GM12878 (cell line): ENCODE measurements around the gene RPS6KA2. TPM values are rescaled to one million over a fixed set of nuclear protein-coding genes. Genes with fewer than 3 reads are reported as not detected.

Experiments used
- ATAC-seq: fragments of 200-7000 bp; cut with Tn5 transposase; 3 replicates; pipeline ENCODE4 v1.9.1; 2020; ENCODE audit warnings: mild to moderate bottlenecking, moderate library complexity
- BruUV-seq: library from RNA; stranded (reverse); fragments of 400-500 nt; replicated peaks from 2 replicates; lab custom pipeline; 2021; lab: Mats Ljungman, UMichigan
- CTCF ChIA-PET: fragments of 300-600 bp; sonication (Branson Sonifier 250); formaldehyde crosslinking; extraction: SDS; loops from one replicate; lab custom pipeline; 2021; ENCODE audit warnings: inconsistent platforms; lab: Yijun Ruan, JAX
- POLR2A ChIA-PET: fragments of 350-600 bp; formaldehyde crosslinking; extraction: SDS; loops from one replicate; lab custom pipeline; 2021; ENCODE audit warnings: inconsistent platforms; lab: Charles Lee
- RAD21 ChIA-PET: fragments of 300-600 bp; sonication (Branson Sonifier 250); formaldehyde crosslinking; loops from one replicate; lab custom pipeline; 2023; ENCODE audit warnings: antibody characterized with exemption; ENCODE audit not compliant: unreplicated experiment; lab: Charles Lee
- SMC1A ChIA-PET: fragments of 300-600 bp; sonication (Branson Sonifier 250); formaldehyde crosslinking; loops from one replicate; lab custom pipeline; 2023; ENCODE audit not compliant: unreplicated experiment, uncharacterized antibody; lab: Charles Lee
- DNase-seq: peaks from one replicate; pipeline ENCODE4 v3.0.0-alpha.2; 2011; ENCODE audit warnings: low read depth, low spot score
- FAIRE-seq: peaks from 3 replicates; lab custom pipeline; 2011; peaks lifted over from hg19 to GRCh38; lab: Jason Lieb, UNC
- H2AFZ ChIP-seq: 2 replicates; pipeline ENCODE4 v1.6.0; 2011; ENCODE audit warnings: low read depth, low read length, control low read depth; ENCODE audit not compliant: control insufficient read depth
- H3K27ac ChIP-seq: 2 replicates; pipeline ENCODE4 v1.5.1; 2011; ENCODE audit warnings: control low read depth; ENCODE audit not compliant: control insufficient read depth, insufficient read depth
- H3K27me3 ChIP-seq, 2 experiments: replicated peaks in 1 of 2; 2 replicates each; pipeline versions ENCODE4 v1.6.0 to v1.6.1; 2011; ENCODE audit warnings: low read length in 1 of 2; ENCODE audit not compliant: control insufficient read depth in 2 of 2, insufficient read depth in 2 of 2
- H3K36me3 ChIP-seq, 2 experiments: 2 replicates each; pipeline ENCODE4 v1.5.1; 2011; ENCODE audit warnings: low read length in 1 of 2; ENCODE audit not compliant: control insufficient read depth in 2 of 2, insufficient read depth in 2 of 2
- H3K4me1 ChIP-seq: 2 replicates; pipeline ENCODE4 v1.6.1; 2011; ENCODE audit warnings: mild to moderate bottlenecking, low read length, moderate library complexity, mixed read lengths; ENCODE audit not compliant: control insufficient read depth, insufficient read depth
- H3K4me2 ChIP-seq: 2 replicates; pipeline ENCODE4 v1.6.0; 2011; ENCODE audit warnings: control low read depth; ENCODE audit not compliant: control insufficient read depth, insufficient read depth
- H3K4me3 ChIP-seq: fragments of 200-600 bp; sonication (generic); 2 replicates; pipeline ENCODE4 v1.5.1; 2016
- H3K79me2 ChIP-seq: 2 replicates; pipeline ENCODE4 v1.6.0; 2011; ENCODE audit warnings: low read length; ENCODE audit not compliant: control insufficient read depth, insufficient read depth
- H3K9ac ChIP-seq: 2 replicates; pipeline ENCODE4 v1.8.0; 2011; ENCODE audit warnings: low read length, control low read depth, mixed read lengths; ENCODE audit not compliant: control insufficient read depth, insufficient read depth
- H3K9me3 ChIP-seq: replicated peaks from 3 replicates; pipeline ENCODE4 v1.5.1; 2011; ENCODE audit warnings: mild to moderate bottlenecking, low read length; ENCODE audit not compliant: control insufficient read depth, insufficient read depth
- H4K20me1 ChIP-seq: 2 replicates; pipeline ENCODE4 v1.6.0; 2011; ENCODE audit not compliant: control insufficient read depth, insufficient read depth
- EP300 ChIP-seq, 2 experiments: fragments of 150-350 bp in 1 of 2; IDR thresholded peaks; 2 replicates each; pipeline ENCODE4 v1.6.1; 2011 to 2012; ENCODE audit warnings: low read depth in 2 of 2, low read length in 2 of 2, borderline replicate concordance in 1 of 2, improper control_type of control experiment in 1 of 2, inconsistent platforms in 1 of 2; ENCODE audit not compliant: control insufficient read depth in 1 of 2
- ETV6 ChIP-seq, 2 experiments: fragments of 450-650 bp in 1 of 2; IDR thresholded peaks in 1 of 2; conservative IDR thresholded peaks in 1 of 2; 2 replicates each; pipeline ENCODE4 v1.6.1; 2014; ENCODE audit warnings: antibody characterized with exemption in 1 of 2, borderline replicate concordance in 1 of 2, low read depth in 1 of 2, mild to moderate bottlenecking in 1 of 2, moderate library complexity in 1 of 2
- GATAD2B ChIP-seq: fragments of 450-650 bp; conservative IDR thresholded peaks from 2 replicates; pipeline ENCODE4 v1.6.1; 2017; ENCODE audit warnings: low read depth, mild to moderate bottlenecking, moderate library complexity
- KAT2A ChIP-seq: conservative IDR thresholded peaks from 2 replicates; pipeline ENCODE4 v1.6.1; 2011; ENCODE audit warnings: low read depth, low read length; ENCODE audit not compliant: control insufficient read depth
- MTA3 ChIP-seq: IDR thresholded peaks from 2 replicates; pipeline ENCODE4 v1.6.1; 2012; ENCODE audit warnings: low read length, inconsistent platforms, borderline replicate concordance
- NFIC ChIP-seq: IDR thresholded peaks from 2 replicates; pipeline ENCODE4 v1.6.1; 2012; ENCODE audit warnings: low read depth, mild to moderate bottlenecking, inconsistent platforms, low read length, moderate library complexity
- WGBS: methylation state at CpG from one replicate; pipeline ENCODE4 v1.1.6; 2016; ENCODE audit warnings: low lambda C conversion rate; ENCODE audit not compliant: insufficient replicate concordance, insufficient coverage; ENCODE audit errors: missing lambda C conversion rate; 5-methylcytosine and 5-hydroxymethylcytosine counted together
- in situ Hi-C: fragments of 300-500 bp; cut with MboI; formaldehyde crosslinking; loops from 9 replicates; pipeline ENCODE4 v1.14.3; 2018; ENCODE audit warnings: mixed read lengths
- intact Hi-C: fragments of 100-400 bp; cut with micrococcal nuclease; formaldehyde crosslinking; loops from one replicate; pipeline ENCODE4 v1.14.2; 2022; ENCODE audit not compliant: unreplicated experiment
- polyA plus RNA-seq, 11 experiments: library from polyadenylated mRNA; depleted of rRNA in 4 of 11; unstranded in 6 of 11; stranded (reverse) in 5 of 11; fragments of >200 nt; fragmentation: Nextera tagmentation in 4 of 11; fragmentation: Illumina TruSeq in 1 of 11; extraction: Ambion mirVana in 4 of 11; extraction: Trizol in 1 of 11; gene quantifications; 1 replicate in 1 of 11; 2 replicates in 10 of 11; pipeline versions ENCODE4 v1.2.1 to v1.2.3, GENCODE V29; 2011 to 2016; ENCODE audit warnings: inconsistent platforms in 2 of 11, missing spikeins in 2 of 11, low read depth in 1 of 11
- total RNA-seq, 4 experiments: library from RNA; depleted of rRNA in 3 of 4; stranded (reverse); fragments of >200 nt in 3 of 4; fragmentation: Illumina TruSeq in 1 of 4; extraction: Trizol in 1 of 4; gene quantifications; 2 replicates each; pipeline versions ENCODE4 v1.2.1 to v1.2.3, GENCODE V29; 2013 to 2021
- TF ChIP-seq, protein P1 (sequence below): IDR thresholded peaks from 2 replicates; pipeline ENCODE4 v1.6.1; 2012; ENCODE audit warnings: improper control_type of control experiment, low read depth, low read length; ENCODE audit not compliant: insufficient replicate concordance

Gene RPS6KA2
- total and polyA plus RNA-seq, 10 of the 15 experiments (the other 5 are each of a cell fraction or from before 2014, with no cell fraction given), result 0.02 to 1.0 (median 0.22) TPM; not detected in 1

DNA sequence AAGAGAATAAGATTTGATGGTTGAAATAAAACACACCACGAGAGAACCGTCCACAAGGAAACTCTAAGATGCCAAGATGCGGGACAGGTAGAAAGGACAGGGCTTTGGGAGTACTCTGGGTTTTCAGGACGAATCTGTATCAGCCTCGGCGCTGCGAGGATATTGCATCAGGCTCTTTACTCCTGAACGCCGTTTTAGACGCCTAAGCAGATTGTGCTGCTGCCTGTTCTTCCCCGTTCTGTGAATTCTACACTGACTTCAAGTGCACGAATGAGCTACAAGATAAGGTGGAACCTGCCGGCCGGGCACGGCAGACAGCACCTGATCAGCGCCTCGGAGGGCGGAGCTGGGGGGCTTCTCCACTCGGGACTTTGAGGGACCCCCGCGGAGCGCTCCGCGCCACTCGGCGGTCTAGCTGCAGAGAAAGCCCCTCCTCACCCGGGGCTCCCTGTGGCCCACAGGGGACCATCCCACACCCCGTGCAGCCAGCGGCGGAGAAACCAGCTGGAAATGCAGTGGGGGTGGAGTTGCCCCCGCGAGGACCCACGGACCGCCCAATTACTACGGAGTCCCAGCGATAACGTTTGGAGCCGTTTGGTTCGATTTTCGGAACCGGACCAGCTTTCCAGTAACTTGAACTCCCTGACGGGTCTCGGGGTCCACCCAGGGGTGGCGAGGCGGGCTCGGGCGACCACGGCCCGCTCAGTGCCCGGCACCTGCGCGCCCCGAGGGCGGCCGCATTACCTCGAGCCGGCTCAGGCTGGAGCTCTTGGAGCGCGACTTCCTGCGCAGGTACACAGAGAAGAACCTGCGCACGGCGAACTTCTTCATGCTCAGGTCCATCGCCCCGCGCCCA lies 646 bp downstream of the RPS6KA2 start:
- POLR2A ChIA-PET, result no interaction called here
- H3K79me2 ChIP-seq, result no peaks in the 10 kb centered on the region; the same call in 1 of the 2 replicates
- ATAC-seq (no peak), FAIRE-seq (no peak)
- H3K27me3 ChIP-seq, result peaks cover 3 to 6% of the 10 kb centered on the region in 2 experiments; a peak in 2 of 4 replicates
- 10% methylated on average over 58 of the region's 66 CpGs for WGBS
- in situ Hi-C loops, result no loop called here
- TF ChIP-seq EP300 (IDR thresholded peaks at IDR 0.05; ENCODE audit: borderline replicate concordance in 1 of 2, control insufficient read depth in 1 of 2, low read depth in 2 of 2, low read length in 2 of 2) (no peak), ETV6 (conservative IDR thresholded peaks at IDR 0.05 in 1 of 2, IDR thresholded peaks at IDR 0.05 in 1 of 2; ENCODE audit: borderline replicate concordance in 1 of 2, low read depth in 1 of 2) (no peak), GATAD2B (0 out of 2 replicates have a peak, but pooled peaks have one; percentile 58)
- TF ChIP-seq, all 136 proteins: peak for 1
- Histone ChIP-seq H3K9ac (peak overlapping the region; percentile 54; the same call in 1 of the 2 replicates), H3K36me3 (no peaks in the 10 kb centered on the region), H3K4me2 (peak overlapping the region; percentile 97), H2AFZ (peak overlapping the region; percentile 66), H4K20me1 (no peaks in the 10 kb centered on the region), H3K9me3 (no peaks in the 10 kb centered on the region), H3K4me1 (peaks cover 17% of the 10 kb centered on the region), H3K4me3 (peak overlapping the region; percentile 69; the same call in 1 of the 2 replicates), H3K27ac (no peak overlapping the region)
- ChIA-PET RAD21 (no interaction called here), SMC1A (no interaction called here), CTCF (no interaction called here)
- no peak for DNase-seq
- BruUV-seq, result no TSS peak
- intact Hi-C loops, result loop anchor here (2.0 kb wide), 1 partner anchor 38 kb away; no protein-coding TSS in a partner anchor

DNA sequence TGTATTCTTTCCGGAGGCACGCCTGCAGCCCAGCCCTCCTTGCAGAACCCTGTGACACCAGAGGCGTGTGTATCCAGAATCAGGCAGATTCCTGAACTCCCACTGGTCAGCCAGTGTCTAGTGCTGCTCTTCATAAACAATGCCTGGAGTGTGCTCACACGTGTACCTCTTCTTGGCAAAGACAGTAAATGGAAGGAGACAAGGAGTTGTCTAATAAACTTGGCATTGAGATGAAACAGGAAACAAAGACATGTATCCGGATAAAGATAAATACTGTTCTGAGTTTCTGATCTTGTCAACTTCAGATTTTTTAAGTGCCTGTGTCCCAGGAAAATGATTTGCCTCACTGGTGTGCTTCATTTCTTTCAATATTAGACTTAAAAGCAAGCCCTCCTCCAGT lies 1.7 kb downstream of the RPS6KA2 start:
- intact Hi-C loops, result no loop called here
- BruUV-seq, result no TSS peak
- ChIA-PET CTCF (no interaction called here), RAD21 (no interaction called here), SMC1A (no interaction called here), POLR2A (no interaction called here)
- DNase-seq (no peak), FAIRE-seq (no peak), ATAC-seq (no peak)
- no peaks in the 10 kb centered on the region; the same call in 1 of the 2 replicates for H3K79me2 ChIP-seq
- H3K9me3 ChIP-seq, result no peaks in the 10 kb centered on the region
- whole genome bisulfite sequencing, result 75% methylated on average over 5 of the region's 5 CpGs
- H4K20me1 ChIP-seq, result no peaks in the 10 kb centered on the region
- H3K4me1 ChIP-seq, result peaks cover 11% of the 10 kb centered on the region
- no peak overlapping the region for H3K4me2 ChIP-seq
- no peak overlapping the region for H3K9ac ChIP-seq
- H3K4me3 ChIP-seq, result no peak overlapping the region
- H3K36me3 ChIP-seq, result no peaks in the 10 kb centered on the region
- no peak overlapping the region for H3K27ac ChIP-seq
- TF ChIP-seq, protein P1, sequence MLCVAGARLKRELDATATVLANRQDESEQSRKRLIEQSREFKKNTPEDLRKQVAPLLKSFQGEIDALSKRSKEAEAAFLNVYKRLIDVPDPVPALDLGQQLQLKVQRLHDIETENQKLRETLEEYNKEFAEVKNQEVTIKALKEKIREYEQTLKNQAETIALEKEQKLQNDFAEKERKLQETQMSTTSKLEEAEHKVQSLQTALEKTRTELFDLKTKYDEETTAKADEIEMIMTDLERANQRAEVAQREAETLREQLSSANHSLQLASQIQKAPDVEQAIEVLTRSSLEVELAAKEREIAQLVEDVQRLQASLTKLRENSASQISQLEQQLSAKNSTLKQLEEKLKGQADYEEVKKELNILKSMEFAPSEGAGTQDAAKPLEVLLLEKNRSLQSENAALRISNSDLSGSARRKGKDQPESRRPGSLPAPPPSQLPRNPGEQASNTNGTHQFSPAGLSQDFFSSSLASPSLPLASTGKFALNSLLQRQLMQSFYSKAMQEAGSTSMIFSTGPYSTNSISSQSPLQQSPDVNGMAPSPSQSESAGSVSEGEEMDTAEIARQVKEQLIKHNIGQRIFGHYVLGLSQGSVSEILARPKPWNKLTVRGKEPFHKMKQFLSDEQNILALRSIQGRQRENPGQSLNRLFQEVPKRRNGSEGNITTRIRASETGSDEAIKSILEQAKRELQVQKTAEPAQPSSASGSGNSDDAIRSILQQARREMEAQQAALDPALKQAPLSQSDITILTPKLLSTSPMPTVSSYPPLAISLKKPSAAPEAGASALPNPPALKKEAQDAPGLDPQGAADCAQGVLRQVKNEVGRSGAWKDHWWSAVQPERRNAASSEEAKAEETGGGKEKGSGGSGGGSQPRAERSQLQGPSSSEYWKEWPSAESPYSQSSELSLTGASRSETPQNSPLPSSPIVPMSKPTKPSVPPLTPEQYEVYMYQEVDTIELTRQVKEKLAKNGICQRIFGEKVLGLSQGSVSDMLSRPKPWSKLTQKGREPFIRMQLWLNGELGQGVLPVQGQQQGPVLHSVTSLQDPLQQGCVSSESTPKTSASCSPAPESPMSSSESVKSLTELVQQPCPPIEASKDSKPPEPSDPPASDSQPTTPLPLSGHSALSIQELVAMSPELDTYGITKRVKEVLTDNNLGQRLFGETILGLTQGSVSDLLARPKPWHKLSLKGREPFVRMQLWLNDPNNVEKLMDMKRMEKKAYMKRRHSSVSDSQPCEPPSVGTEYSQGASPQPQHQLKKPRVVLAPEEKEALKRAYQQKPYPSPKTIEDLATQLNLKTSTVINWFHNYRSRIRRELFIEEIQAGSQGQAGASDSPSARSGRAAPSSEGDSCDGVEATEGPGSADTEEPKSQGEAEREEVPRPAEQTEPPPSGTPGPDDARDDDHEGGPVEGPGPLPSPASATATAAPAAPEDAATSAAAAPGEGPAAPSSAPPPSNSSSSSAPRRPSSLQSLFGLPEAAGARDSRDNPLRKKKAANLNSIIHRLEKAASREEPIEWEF, result no peak
- TF ChIP-seq KAT2A, result no peak
- TF ChIP-seq MTA3, result no peak
- no peak for TF ChIP-seq NFIC
- H3K27me3 ChIP-seq, result peaks cover 3 to 6% of the 10 kb centered on the region in 2 experiments; a peak in 2 of 4 replicates
- no peak overlapping the region for H2AFZ ChIP-seq
- in situ Hi-C loops, result no loop called here
